Activated CD4-positive, alpha-beta T cell treated with anti-CD3 and anti-CD28 coated beads for 1 hour (primary cell): ENCODE results near the gene STAB1.

ENCODE experiments used
- DNase-seq: peaks from one replicate; pipeline ENCODE4 v3.0.0-alpha.2; 2020

Gene STAB1

DNA sequence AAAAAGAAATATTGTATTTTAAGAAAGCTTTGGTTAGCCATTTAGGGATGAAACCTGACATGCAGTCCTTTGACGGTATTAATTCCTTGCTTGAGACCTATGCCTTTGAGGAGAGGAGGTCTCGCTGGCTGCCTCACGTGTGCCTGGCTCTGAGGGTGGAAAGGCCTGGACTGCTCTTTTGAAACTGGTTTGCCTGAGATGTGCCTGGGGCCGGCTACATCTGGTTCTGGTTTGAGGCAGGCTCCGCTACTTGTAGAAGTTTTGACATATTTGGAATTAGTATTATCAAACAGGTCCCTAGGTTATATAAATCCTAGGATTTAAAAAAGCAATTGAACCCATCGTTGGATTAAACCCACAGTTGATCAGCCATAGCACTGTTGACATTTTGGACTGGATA lies 33.3 kb upstream of the STAB1 start:
- DNase-seq, result no peak

DNA sequence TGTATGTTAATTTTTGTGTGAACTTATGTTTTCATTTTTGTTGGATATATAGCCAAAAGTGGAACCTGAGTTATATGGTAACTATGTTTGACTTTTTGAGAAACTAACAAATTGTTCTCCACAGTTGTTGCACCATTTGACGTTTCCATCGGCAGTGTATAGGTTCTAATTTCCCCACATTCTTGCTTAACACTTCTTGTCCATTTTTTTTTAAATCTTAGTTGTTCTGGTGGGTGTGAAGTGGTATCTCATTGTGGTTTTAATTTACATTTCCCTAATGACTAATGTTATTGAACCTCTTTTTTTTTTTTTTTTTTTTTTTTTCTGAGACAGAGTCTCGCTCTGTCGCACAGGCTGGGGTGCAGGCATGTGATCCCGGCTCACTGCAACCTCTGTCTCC lies 31.7 kb upstream of the STAB1 start:
- no peak for DNase-seq

DNA sequence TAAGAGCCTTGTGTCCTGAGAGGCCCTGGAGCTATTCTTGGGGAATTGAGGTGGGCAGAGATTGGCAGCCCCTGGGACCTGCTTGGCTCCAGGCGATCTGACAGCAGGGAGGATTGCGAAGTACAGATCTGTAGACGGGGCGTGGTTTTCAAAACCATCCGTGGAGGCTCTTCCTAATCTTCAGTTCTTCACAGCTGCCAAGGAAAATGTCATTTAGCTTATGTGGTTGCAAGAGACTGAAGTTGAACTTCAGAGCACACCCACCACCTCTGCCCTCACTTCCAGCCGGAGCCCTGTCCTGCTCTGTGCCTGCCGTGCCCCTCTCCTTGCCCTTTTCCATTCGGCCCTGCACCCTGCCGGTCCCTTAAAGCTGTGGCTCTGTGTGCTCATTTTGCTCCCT lies 26.8 kb upstream of the STAB1 start:
- no peak for DNase-seq

DNA sequence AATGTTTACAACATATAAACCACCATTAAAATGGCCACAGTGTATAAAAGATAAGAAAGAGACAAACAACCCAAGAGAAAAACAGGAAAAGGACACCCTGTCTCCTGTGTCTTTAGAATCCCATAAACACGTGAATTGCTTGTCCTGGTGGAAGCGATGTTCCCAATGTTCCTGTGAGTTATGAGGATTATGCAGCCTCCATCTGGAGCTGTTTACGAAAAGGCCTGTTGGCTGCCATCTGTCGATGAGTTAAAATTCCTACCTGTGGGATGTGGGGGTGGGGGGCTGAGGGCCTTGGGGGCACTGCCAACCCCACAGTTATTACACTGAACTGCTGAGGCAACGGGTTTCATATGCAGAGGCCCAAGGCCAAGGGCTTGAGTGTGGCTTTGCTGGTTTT lies 26.1 kb upstream of the STAB1 start:
- no peak for DNase-seq

DNA sequence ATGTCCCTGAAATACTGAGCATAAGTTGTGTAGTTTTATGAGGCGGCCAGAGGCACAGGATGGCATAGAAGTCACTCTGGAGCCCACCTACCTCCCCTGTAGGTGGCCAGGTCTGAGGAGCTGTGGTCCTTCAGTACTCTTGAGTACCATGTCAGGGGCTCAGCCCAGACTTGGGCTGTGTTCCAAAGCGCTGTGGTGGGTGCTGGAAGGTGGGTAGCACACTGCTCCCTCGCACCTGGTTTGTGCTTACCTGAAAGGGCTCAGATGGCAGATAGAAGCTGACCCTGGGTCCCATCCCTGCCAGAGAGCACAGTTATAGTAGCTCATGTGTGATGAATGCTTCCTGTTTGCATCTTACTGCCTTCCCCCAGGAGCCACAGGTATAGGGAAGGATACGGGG lies 24.2 kb upstream of the STAB1 start:
- no peak for DNase-seq

DNA sequence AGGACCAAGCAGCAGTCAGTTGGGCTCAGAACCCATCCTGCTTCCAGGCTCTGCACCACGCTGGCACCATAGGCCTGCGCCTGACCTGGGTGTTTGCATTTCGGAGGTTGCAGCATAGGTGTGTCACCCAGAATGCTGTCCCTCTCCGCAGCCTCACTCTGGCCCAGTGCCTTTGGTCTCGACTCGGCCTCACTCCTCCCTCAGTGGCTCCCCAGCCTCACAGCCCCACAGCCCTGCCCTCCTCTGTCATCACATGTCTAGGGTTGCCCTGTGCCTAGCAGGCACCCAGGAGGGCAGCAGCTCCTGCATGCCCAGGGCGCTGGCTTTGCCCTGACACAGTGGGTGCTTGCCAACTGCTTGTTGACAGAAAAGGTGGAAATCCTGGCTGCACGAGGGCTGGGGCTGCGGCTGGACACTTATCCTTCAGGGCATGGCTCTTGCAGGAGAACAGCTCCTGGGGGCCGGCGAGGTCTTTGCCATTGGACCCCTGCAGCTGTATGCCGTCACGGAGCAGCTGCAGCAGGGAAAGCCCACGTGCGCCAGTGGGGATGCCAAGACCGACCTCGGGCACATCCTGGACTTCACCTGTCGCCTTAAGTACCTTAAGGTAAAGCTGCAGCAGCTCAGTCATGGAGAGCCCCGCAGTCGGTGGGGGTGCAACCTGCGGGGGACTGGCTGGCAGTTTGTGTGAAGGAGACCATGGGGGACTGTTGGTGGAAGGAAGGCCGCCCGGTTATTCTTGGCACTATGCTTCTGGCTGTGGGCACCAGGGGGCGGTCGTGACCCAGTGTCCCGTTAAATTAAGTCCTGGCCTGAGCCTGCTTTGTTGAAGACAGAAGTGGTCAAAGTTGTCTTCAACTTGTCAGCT lies 23.5 kb upstream of the STAB1 start:
- DNase-seq, result no peak

DNA sequence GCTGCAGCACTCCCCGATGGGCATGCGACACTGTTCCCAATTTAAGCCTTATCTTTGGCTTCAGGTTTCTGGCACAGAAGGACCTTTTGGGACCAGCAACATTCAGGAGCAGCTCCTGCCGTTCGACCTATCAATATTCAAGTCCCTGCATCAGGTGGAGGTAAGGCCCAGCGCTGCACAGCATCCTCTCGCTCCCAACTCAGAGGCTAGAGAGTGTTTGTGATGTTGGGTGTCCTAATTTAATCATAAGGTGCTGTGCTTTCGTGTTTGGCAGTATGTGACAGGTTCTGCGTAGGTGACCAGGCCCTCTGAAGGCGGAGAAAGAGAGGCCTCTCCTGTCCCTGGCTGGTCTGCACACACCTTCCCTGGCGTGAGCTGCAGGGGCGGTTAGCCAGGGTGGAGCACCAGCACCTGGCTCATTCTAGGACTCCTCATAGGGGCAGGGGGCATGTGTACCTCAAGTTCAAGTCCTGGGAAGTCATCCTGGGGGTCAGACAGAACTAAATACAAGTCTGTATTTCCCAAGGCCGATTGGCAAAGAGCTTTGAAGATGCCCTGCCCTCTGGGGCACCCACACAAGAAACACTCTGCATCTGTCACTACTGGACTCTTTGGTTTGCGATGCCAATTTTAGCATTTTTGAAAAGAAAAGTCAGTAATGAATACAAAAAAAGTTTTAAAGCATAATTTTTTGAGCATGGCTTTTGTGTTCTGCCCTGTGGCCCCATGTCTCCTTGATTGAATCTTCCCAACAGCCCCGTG lies 22.7 kb upstream of the STAB1 start:
- no peak for DNase-seq

DNA sequence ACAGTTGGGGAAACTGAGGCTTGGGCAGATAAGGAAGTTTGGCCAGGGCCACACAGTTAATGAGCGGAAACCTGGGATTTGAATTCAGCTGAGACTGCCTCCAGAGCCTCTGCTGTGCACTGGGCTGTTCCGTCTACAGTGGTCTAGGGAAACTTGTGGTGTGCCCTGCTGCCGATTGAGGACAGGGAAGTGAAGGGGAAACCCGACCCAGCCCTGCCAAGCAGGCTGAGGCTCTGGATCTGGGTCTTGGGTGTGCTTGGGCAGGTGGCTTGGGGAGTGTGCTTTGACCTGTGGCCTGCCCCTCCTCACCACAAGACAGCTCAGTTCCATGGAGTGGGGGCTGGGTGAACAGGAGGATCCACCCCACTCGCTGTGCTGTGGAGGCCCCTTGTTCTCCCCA lies 22.1 kb upstream of the STAB1 start:
- DNase-seq, result no peak

DNA sequence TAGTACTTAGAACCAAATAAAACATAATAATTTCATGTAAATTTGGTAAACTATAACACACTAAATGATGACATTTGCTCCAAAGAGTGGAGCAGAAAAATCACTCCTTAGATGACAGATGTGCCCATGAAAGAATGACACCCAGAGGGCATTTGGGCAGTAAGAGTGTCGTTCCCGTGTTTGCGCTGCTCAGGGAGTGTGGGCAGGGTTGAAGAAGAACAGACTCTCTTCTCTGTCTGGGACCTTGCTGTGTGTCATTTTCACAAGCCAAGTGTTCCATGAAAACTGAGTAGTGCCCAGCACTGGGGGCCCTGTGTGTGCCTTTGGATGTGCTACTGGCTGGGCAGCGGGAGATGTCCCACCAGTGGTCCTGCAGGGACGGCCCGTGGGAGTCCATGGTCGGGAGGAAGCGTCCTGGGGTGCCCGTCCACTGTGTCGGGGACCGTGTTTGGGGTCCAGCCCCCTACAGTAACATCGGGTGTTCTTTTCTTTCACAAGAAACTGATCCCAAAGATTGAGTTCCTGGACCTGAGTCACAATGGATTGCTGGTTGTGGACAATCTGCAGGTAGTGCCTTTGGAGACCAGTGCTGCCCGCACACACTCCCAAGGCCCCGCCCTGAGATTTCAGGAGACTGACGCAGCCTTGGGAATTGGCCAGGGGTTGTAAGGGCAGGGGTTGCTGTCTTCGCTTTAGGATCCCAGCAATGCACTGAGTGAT lies 17.9 kb upstream of the STAB1 start:
- DNase-seq, result no peak

DNA sequence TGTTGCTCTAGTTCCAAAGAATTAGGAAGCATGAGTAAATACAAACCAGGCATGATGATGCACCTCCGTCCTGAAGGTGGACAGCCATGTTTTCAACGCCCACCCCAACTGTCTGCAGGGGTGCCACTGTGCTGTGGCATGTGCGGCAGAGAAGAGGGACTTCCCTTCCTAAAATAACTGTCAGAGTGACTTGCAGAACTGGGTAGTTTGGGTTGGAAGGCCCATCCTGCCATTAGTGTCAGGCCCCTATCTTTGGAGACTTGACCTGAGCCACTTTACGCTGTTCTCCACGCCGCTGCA lies 17.4 kb upstream of the STAB1 start:
- DNase-seq, result no peak

DNA sequence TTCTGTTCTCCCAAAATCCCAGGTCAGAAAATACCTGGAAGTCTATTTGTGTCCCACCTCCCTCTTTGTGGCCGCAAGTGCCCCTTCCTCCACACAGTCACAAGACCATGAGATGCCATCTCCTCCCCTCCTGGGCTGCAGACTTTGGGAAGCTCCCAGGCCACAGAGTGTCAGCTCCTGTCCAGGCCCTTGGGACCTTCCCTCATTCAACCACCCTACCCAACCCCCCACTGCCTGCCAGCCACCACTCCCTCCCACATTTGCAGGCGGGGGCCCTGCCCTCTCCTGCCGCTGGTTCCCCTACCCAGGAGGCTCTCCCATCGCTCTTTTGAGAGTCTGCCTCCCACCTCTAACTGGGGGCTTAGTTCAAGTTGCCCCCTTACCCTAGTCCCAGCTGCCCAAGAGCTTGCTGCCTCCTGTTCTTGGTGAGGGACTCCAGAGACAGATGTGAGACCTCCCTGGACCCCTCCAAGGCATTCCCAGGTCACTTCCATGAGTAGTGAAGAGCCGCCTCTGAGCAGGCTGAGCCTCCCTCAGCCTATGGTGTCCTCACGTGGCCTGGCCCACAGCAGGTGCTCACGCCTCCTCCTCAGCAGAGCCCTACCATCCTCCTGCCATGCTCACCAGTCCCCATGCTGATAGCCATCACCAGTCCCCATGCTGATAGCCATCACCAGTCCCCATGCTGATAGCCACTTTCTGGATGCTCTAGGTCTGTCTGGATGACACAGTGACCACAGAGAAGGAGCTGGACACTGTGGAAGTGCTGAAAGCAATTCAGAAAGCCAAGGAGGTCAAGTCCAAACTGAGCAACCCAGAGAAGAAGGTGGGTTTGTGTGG lies 15.9 kb upstream of the STAB1 start:
- no peak for DNase-seq

DNA sequence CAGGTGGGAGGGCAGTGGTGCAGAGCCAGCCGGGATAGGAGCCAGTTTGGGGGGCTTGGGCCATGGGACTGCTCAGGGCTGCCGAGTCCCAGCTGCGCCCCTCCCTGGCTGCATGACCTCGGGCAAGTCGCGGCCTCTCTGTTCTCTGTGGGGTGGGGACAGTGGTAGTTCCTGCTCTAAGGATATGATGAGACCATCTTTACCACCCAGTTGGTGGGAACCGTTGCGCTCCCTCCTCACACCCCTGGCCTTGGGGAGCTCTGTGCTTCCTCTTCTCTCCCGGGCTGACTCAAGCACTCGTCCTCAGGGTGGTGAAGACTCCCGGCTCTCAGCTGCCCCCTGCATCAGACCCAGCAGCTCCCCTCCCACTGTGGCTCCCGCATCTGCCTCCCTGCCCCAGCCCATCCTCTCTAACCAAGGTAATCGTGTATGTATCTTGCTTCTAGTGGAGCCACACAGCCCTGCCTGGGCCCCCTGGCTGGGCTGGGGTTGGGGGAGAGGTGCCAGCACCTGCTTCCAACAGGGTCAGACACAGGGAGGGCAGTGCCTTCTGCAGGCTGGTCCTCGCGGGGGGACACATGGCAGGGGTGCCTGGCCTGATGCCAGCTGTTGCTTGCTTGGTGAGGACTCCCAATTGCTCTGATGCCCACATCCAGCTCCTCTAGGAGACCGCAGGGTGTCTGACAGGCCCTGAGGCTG lies 15.1 kb upstream of the STAB1 start:
- no peak for DNase-seq

DNA sequence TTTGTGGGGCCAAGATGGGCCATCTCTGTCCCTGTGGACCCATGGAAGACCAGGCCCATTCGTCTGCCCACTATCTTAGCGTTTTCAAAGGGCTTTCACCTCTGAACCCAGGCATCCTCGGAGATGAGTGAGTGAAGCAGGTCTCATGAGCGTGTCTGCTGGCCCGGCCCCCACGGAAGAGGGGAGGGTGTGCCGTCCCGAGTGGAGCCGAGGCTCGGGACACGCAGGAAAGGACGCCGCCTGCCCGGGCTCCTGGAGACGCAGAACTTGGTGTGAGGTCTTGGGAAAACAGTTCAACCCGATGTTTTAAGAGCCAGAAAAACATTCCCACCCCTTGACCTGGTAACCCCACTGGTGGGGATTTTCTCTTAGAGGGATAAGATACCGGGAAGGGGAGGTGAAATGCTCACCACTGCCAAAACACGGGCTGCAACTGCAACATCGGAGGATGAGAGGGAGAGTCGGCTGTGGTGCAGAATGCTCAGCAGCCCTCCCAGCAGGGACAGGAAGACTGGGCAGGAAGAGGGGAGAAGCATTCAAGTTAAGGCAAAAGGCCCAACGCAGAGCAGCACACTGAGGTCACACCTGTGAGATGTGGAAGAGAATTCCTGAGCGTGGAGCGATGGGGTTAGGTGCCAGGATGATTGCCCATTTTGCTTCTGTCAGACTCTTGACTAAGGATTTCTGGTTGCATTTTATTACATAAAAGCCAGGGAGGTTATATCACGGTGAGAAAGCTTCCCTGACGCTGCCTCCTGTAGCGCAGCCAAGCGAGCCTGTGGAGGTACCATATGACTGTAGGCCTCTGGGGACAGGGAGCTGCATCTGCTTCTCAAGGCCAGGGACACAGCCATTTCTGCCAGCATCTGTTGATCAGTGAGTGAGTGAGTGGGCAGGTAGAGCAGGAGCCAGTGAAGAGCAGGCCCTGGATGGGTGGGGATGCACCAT lies 14.1 kb upstream of the STAB1 start:
- no peak for DNase-seq

DNA sequence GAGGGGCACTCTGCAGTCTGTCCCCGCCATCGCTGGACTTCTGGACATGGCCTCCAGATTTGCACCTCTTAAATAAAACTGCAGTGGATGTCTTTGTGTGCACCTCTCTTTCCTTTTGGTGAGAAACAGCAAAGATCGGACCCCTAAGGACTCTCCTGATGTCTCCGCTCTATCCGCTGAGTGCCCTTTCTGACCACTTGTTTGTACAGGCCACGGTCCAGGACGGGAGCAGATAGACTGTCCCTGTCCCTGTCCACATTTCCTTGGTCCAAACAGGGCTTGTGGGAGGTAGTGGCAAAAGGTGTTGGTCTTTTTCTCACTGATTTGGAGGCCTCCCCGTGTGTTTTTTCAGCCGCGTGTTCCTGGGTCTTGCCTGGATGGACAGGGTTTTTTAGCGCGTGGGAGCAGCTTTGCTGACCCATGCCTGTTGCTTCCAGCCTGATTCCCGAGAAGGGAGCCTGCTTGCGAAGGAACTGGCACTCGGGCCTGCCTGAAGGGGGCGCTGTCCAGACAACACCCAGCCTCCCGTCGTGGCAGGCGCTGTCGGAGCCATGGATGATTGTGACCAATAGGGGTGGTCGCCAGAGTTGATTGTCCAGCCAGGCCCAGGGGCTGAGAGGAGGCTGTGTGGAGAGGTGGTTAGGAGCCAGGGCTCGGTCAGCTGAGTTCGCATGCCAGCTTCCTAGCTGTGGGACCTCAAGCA lies 13.2 kb upstream of the STAB1 start:
- DNase-seq, result no peak

DNA sequence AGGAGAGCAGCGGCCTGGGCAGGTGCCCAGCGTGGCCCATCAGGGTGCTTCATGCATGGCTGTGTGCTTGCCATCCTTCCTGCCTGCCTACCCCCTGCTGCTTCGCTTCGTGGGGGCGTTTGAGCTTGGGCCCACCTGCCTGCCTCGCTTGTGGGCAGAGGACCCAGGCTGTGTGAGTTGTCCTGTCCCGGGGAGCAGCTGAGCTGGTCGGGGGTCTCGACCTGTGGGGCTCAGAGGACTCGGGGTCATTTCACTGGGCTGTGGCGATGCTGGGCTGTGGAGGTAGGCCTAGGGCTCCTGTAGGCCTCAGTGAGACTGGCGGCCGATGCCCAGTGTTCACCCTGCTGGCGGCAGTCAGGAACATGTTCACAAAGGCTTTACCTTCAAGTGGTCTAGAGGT lies 12.1 kb upstream of the STAB1 start:
- no peak for DNase-seq

DNA sequence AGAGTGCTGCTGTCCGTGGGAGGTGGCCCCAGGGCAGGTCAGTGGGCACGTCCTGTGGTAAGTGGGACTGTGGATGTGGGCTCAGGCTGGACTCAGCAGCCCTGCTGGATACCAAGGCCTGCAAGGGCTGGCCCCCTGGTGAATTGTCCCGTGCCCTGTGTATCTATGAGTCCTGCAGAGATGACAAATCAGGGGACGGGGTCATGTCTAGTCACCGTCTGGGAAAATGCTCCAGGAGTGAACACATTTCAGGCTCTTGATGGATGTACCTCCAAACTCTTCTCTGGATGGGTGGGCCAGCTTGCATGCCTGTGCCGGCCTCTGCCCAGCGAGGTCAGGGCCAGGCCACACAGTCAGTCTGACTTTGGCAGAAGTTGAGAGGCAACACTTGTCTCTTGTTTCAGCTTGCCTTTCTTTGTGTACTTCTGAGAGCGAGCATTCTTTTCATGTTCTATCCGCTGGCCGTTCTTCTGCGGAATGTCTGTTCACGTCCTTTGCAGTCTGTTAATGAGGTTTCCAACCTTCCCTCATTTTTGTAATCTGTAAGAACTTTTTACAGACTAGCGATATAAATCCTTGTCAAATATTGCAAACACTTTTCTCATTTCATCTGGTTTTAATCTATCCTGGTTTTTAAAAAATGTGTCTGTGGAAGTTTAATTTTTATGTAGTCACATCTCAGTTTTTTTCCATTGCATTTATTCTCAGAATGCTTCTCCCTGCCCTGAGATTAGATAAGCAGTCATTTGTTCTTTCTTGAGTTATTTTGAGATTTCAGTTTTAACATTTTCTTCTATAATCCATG lies 11.4 kb upstream of the STAB1 start:
- no peak for DNase-seq

DNA sequence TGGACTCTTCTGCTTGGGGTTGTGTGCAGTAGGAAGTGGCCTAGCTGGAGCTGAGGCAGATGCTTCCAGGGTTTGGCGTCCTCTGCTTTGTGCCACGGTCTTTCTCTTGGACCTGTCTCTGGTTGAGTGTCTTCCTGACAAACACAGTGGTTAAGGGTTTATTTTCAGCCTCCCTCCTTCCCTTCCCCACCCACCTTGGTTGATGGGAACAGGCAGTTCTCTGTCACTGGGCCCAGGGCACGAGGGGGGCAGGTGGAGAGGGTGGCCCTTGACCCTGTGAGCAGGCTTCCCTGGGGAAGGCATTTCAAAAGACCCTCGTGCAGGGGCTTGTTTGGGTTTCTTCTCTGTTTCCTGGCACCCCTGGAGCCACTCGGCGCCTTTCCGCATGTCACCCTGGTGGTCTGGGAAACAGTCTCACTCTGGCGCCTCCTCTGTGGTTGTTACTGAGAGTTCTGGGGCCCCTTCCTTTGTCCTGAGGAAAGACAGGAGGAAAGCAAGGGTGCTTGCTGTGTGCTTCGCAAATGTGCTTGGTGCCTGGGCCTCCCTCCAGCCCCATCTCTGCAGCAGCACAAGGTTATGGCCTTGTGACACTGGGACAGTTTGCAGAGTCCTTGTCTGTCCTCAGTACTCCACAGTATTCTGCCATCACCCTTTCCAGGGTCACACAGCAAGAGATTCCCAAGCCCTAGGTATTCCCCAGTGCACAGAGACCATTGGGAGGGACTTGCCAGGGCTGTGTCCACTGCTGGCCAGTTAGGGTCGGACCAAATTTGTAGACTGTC lies 10.3 kb upstream of the STAB1 start:
- DNase-seq, result no peak

DNA sequence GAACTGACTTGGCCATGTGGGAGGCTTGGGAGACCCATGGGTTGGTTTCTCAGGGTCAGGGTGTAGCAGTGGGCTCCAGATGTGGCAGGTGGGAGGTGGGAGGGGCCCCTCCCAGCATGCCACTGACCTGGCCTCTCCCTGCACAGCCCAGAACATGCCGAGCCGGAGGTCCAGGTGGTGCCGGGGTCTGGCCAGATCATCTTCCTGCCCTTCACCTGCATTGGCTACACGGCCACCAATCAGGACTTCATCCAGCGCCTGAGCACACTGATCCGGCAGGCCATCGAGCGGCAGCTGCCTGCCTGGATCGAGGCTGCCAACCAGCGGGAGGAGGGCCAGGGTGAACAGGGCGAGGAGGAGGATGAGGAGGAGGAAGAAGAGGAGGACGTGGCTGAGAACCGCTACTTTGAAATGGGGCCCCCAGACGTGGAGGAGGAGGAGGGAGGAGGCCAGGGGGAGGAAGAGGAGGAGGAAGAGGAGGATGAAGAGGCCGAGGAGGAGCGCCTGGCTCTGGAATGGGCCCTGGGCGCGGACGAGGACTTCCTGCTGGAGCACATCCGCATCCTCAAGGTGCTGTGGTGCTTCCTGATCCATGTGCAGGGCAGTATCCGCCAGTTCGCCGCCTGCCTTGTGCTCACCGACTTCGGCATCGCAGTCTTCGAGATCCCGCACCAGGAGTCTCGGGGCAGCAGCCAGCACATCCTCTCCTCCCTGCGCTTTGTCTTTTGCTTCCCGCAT lies 7.9 kb upstream of the STAB1 start:
- no peak for DNase-seq
